ENCODE results near the gene PPP1R1C.

DNA sequence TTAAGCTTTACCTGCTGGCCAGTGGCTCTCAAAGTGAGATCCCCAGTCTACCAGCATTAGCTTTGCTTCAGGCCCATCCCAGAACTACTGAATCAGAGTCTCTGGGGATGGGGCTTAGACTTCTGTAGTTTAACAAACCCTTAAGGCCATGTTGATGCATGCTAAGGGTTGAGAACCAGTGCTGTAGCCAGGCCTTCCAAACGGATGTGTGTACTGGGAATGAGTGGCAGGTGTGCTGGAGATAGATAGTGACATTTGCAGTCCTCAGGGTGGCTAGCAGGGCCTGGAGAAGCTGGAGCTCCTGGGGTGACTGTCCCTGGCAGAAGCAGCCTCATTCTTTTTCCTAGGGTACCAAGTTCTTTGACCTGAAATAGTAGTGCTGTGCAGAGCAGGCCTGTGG lies 148.5 kb downstream of the PPP1R1C start:
- TF ChIP-seq POLR2AphosphoS5 (IDR thresholded peaks at IDR 0.05; ENCODE audit: low read depth, low read length) (no peak), POLR2A (IDR thresholded peaks at IDR 0.05; ENCODE audit: low read depth, low read length) (no peak)

Measured in GM12892 (cell line).